ENCODE results near the gene BLTP2. TPM values are rescaled to one million over a fixed set of nuclear protein-coding genes. Genes with fewer than 3 reads are reported as not detected.

The BLTP2 gene
- total and polyA plus RNA-seq, 2 of the 13 experiments (the other 11 are each of a cell fraction or from before 2014, with no cell fraction given), result 66.7 to 80.9 TPM

GRCh38 chr17:28661635-28662526 lies 16.9 kb upstream of the BLTP2 start, which contains the start of the genes SDF2 and SUPT6H (continued):
- TF ChIP-seq TBX2 (CRISPR knock-in tag; IDR thresholded peaks at IDR 0.05; ENCODE audit: borderline replicate concordance), result peak; percentile 75
- TF ChIP-seq SKIL (CRISPR knock-in tag; IDR thresholded peaks at IDR 0.05; ENCODE audit: borderline replicate concordance), result 0 out of 2 replicates have a peak, but pooled peaks have one; percentile 16
- TF ChIP-seq ZNF280B (CRISPR knock-in tag; IDR thresholded peaks at IDR 0.05; ENCODE audit: borderline replicate concordance), result no peak; the same call in 1 of the 2 replicates
- TF ChIP-seq ZNF572 (CRISPR knock-in tag; IDR thresholded peaks at IDR 0.05), result 0 out of 2 replicates have a peak, but pooled peaks have one; percentile 40
- no peak for TF ChIP-seq NR2F6 (IDR thresholded peaks at IDR 0.05)
- TF ChIP-seq NR2F6 (CRISPR knock-in tag; IDR thresholded peaks at IDR 0.05), result no peak
- peak; percentile 51; the same call in 1 of the 2 replicates for TF ChIP-seq GFI1 (CRISPR knock-in tag; IDR thresholded peaks at IDR 0.05; ENCODE audit: borderline replicate concordance)
- no peak for TF ChIP-seq ZNF468 (CRISPR knock-in tag; IDR thresholded peaks at IDR 0.05)
- TF ChIP-seq DZIP1 (CRISPR knock-in tag; IDR thresholded peaks at IDR 0.05), result peak; percentile 71; the same call in 1 of the 2 replicates
- TF ChIP-seq FOXA3 (CRISPR knock-in tag; IDR thresholded peaks at IDR 0.05), result peak; percentile 36; the same call in 1 of the 2 replicates
- TF ChIP-seq ELF3 (CRISPR knock-in tag; IDR thresholded peaks at IDR 0.05), result peak; percentile 73
- 0 out of 2 replicates have a peak, but pooled peaks have one; percentile 16 for TF ChIP-seq SIX4 (CRISPR knock-in tag; IDR thresholded peaks at IDR 0.05)
- TF ChIP-seq RBFOX2 (IDR thresholded peaks at IDR 0.05; ENCODE audit: low read depth, low read length), result peak; percentile 90
- peak; percentile 76 for TF ChIP-seq PATZ1 (CRISPR knock-in tag; IDR thresholded peaks at IDR 0.05)
- TF ChIP-seq ZSCAN5A (CRISPR knock-in tag; IDR thresholded peaks at IDR 0.05; ENCODE audit: borderline replicate concordance), result peak; percentile 56; the same call in 1 of the 2 replicates
- TF ChIP-seq ZNF558 (CRISPR knock-in tag; IDR thresholded peaks at IDR 0.05; ENCODE audit: borderline replicate concordance), result peak; percentile 87; the same call in 1 of the 2 replicates
- peak; percentile 45 for TF ChIP-seq AGO1 (IDR thresholded peaks at IDR 0.05; ENCODE audit: low read depth, low read length, poor library complexity, severe bottlenecking)
- TF ChIP-seq ZZZ3 (CRISPR knock-in tag; IDR thresholded peaks at IDR 0.05; ENCODE audit: borderline replicate concordance), result peak; percentile 72; the same call in 1 of the 2 replicates
